ENCODE measurements around the gene DGKH. TPM values are rescaled to one million over a fixed set of nuclear protein-coding genes. Genes with fewer than 3 reads are reported as not detected.

DGKH gene
- total RNA-seq, 2 donors from 2014 or later = 15.3 to 19.2 TPM

DNA sequence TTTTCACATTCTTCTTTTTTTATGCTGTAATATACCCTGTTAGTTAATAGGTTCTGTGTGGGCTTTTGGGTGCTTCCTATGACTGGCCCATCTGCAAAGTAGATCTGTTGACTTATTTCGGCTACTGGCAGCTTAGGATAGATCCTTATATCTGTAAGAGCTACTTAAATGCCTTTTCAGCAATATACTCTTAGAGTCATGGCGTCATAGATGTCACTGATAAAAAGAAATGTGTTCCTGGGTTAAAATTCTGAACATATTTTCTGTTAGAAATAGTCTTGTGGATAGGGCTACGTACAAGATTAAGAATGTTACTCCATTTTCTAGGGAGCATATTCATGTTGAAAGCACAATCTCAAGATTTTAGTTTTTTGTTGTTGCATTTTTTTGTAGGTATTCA lies 228.2 kb downstream of the DGKH start:
- peak overlapping the region; percentile 72 for H3K27ac Mint-ChIP-seq
- H3K9me3 Mint-ChIP-seq = peaks cover 0 to 2% of the 10 kb centered on the region in 2 donors
- no peak for ATAC-seq (replicated peaks in 1 of 2)
- H3K36me3 Mint-ChIP-seq (ENCODE audit: insufficient read depth in 2 of 2) = peaks cover 3 to 7% of the 10 kb centered on the region in 2 donors
- no peaks in the 10 kb centered on the region for H3K27me3 Mint-ChIP-seq (ENCODE audit: low read depth)
- H3K4me3 Mint-ChIP-seq = peak overlapping the region; percentile 31 to 78
- H3K4me1 Mint-ChIP-seq (ENCODE audit: low read depth) = peaks cover 31% of the 10 kb centered on the region
- DNase-seq = no peak

DNA sequence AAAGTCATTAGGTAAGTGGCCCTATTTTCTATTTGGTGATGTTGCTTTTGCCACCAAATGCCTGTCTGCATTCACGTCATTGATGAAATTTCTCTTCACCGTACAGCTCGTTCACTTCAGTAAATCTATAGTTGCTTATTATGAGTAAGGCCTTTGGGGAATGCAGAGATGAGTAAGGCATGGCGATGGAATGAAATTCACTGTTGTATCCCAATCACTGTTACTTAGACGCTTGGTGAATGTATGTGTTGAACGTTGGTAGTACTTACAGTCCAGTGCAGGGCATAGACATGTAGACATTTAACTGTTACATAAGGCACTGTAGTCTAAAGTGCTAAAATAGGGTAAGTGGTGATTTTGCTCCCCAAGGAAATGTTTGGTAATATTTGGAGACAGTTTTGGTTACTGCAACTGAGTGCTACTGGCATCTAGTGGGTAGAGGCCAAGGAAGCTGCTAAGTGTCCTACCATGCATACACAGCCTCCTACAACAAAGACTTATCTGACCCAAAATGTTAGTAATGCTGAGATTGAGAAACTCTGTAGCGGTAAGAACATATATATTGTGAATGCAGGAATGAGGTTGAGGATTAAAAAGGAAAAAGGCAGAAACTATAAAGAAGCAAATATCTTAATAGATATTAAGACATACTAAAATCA lies 229.3 kb downstream of the DGKH start:
- Mint-ChIP-seq H3K9me3 (peaks cover 0 to 2% of the 10 kb centered on the region in 2 donors), H3K36me3 (ENCODE audit: insufficient read depth in 2 of 2) (peaks cover 3 to 4% of the 10 kb centered on the region in 2 donors), H3K27me3 (ENCODE audit: low read depth) (no peaks in the 10 kb centered on the region), H3K27ac (peak overlapping the region; percentile 16), H3K4me1 (ENCODE audit: low read depth) (peaks cover 36% of the 10 kb centered on the region), H3K4me3 (peak overlapping the region; percentile 0 to 70)
- no peak for DNase-seq
- peak; percentile 36 to 41 for ATAC-seq (replicated peaks in 1 of 2)

- no peak overlapping the region for H3K27ac Mint-ChIP-seq
- H3K4me3 Mint-ChIP-seq = no peak overlapping the region
- H3K9me3 Mint-ChIP-seq = peaks cover 0 to 2% of the 10 kb centered on the region in 2 donors
- H3K4me1 Mint-ChIP-seq (ENCODE audit: low read depth) = peaks cover 40% of the 10 kb centered on the region
- H3K36me3 Mint-ChIP-seq (ENCODE audit: insufficient read depth in 2 of 2) = peaks cover 3 to 4% of the 10 kb centered on the region in 2 donors
- peak; percentile 27 to 35 for DNase-seq
- no peaks in the 10 kb centered on the region for H3K27me3 Mint-ChIP-seq (ENCODE audit: low read depth)
- peak; percentile 64 to 68 for ATAC-seq (replicated peaks in 1 of 2)
Measured at GRCh38 chr13:42279080-42279479, 230.6 kb downstream of the DGKH start.

GRCh38 chr13:42279986-42280385 lies 231.5 kb downstream of the DGKH start:
- Mint-ChIP-seq H3K36me3 (ENCODE audit: insufficient read depth in 2 of 2) (peaks cover 3 to 4% of the 10 kb centered on the region in 2 donors), H3K27ac (no peak overlapping the region), H3K4me3 (no peak overlapping the region), H3K4me1 (ENCODE audit: low read depth) (peaks cover 33% of the 10 kb centered on the region), H3K9me3 (peaks cover 0 to 2% of the 10 kb centered on the region in 2 donors), H3K27me3 (ENCODE audit: low read depth) (no peaks in the 10 kb centered on the region)
- ATAC-seq (replicated peaks in 1 of 2) (no peak), DNase-seq (no peak)

- Mint-ChIP-seq H3K27ac (no peak overlapping the region), H3K36me3 (ENCODE audit: insufficient read depth in 2 of 2) (peaks cover 4 to 5% of the 10 kb centered on the region in 2 donors), H3K4me1 (ENCODE audit: low read depth) (peaks cover 27% of the 10 kb centered on the region), H3K9me3 (peaks cover 0 to 2% of the 10 kb centered on the region in 2 donors), H3K4me3 (no peak overlapping the region), H3K27me3 (ENCODE audit: low read depth) (no peaks in the 10 kb centered on the region)
- ATAC-seq (replicated peaks in 1 of 2) = no peak
- DNase-seq = no peak
Measured at GRCh38 chr13:42280537-42280936, 232.1 kb downstream of the DGKH start.

GRCh38 chr13:42283574-42283973 lies 235.1 kb downstream of the DGKH start:
- DNase-seq (no peak), ATAC-seq (replicated peaks in 1 of 2) (no peak)
- H3K4me3 Mint-ChIP-seq = no peak overlapping the region
- H3K4me1 Mint-ChIP-seq (ENCODE audit: low read depth) = peaks cover 28% of the 10 kb centered on the region
- H3K27me3 Mint-ChIP-seq (ENCODE audit: low read depth) = no peaks in the 10 kb centered on the region
- no peak overlapping the region for H3K27ac Mint-ChIP-seq
- no peaks in the 10 kb centered on the region for H3K9me3 Mint-ChIP-seq
- peaks cover 10 to 25% of the 10 kb centered on the region in 2 donors for H3K36me3 Mint-ChIP-seq (ENCODE audit: insufficient read depth in 2 of 2)

DNA sequence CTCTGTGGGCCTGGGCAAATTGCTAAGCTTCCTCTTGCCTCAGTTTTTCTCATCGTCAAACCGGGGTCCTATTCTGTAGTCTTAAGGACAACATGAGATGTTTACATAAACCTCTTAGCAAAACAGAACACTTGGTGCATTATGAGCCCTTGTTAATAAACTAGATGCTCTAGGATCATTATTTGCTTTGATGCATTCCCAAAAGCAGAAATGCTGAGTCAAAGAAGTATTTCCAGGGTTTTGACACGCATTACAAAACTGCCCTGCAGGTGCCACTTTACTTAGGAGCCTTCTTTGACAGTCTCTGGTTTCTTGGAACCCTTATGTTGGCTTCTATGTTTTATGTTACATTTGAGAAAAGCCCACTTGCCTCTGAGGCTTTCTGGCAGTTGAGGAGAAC lies 235.6 kb downstream of the DGKH start:
- Mint-ChIP-seq H3K9me3 (no peaks in the 10 kb centered on the region), H3K36me3 (ENCODE audit: insufficient read depth in 2 of 2) (peaks cover 11 to 29% of the 10 kb centered on the region in 2 donors), H3K27ac (no peak overlapping the region), H3K4me3 (no peak overlapping the region), H3K27me3 (ENCODE audit: low read depth) (no peaks in the 10 kb centered on the region), H3K4me1 (ENCODE audit: low read depth) (peaks cover 28% of the 10 kb centered on the region)
- DNase-seq (no peak), ATAC-seq (replicated peaks in 1 of 2) (no peak)

Other genes with a start within 250 kb of the DGKH start
- 10 to 100 TPM; 25.6 to 35.0 TPM for gene VWA8, start 87.5 kb upstream of the DGKH start, total RNA-seq
- gene AKAP11, start 223.5 kb downstream of the DGKH start, total RNA-seq = 10 to 100 TPM; 30.0 to 32.5 TPM